ENCODE results near the gene PRKCH. TPM values are rescaled to one million over a fixed set of nuclear protein-coding genes. Genes with fewer than 3 reads are reported as not detected.

Gene PRKCH
- total RNA-seq, 2 donors from 2014 or later: 7.2 to 8.6 TPM

- H3K36me3 ChIP-seq (ENCODE audit: control insufficient read depth, insufficient read depth, low read length): no peaks in the 10 kb centered on the region
- H3K9me3 ChIP-seq (ENCODE audit: control insufficient read depth, low read length): no peaks in the 10 kb centered on the region
- no peaks in the 10 kb centered on the region for H3K9me3 Mint-ChIP-seq
- H3K4me3 ChIP-seq (ENCODE audit: low read length): no peak overlapping the region
- H3K27me3 Mint-ChIP-seq (ENCODE audit: insufficient read depth): no peaks in the 10 kb centered on the region
- no peak overlapping the region for H3K27ac ChIP-seq (ENCODE audit: low read depth, low read length)
- no peak for TF ChIP-seq CTCF (conservative IDR thresholded peaks at IDR 0.05)
- H3K4me1 ChIP-seq (ENCODE audit: control insufficient read depth, insufficient read depth, low read length): peaks cover 2% of the 10 kb centered on the region
- H3K4me1 Mint-ChIP-seq: peaks cover 9% of the 10 kb centered on the region
- H3K4me3 Mint-ChIP-seq: no peak overlapping the region
- H3K27me3 ChIP-seq (ENCODE audit: control insufficient read depth, insufficient read depth, low read length, poor library complexity, severe bottlenecking): no peaks in the 10 kb centered on the region
- no peak for DNase-seq
- no peak overlapping the region for H3K9ac ChIP-seq (ENCODE audit: extremely low read depth, low read length, poor library complexity, severe bottlenecking)
- H3K36me3 Mint-ChIP-seq (ENCODE audit: low read depth): no peaks in the 10 kb centered on the region
- WGBS, 2 experiments (ENCODE audit: insufficient coverage in 1 of 2, insufficient read length in 1 of 2): 92 to 93% methylated on average over 6 to 9 of the region's 9 CpGs
- H3K27ac Mint-ChIP-seq: no peak overlapping the region
Observed at GRCh38 chr14:61484031-61484430, 162.7 kb downstream of the PRKCH start.

GRCh38 chr14:61484826-61485584 lies 163.6 kb downstream of the PRKCH start:
- H3K4me3 Mint-ChIP-seq: no peak overlapping the region
- H3K27ac Mint-ChIP-seq: no peak overlapping the region
- 91 to 95% methylated on average over 4 to 8 of the region's 8 CpGs for WGBS, 2 experiments (ENCODE audit: insufficient coverage in 1 of 2, insufficient read length in 1 of 2)
- H3K27me3 ChIP-seq (ENCODE audit: control insufficient read depth, insufficient read depth, low read length, poor library complexity, severe bottlenecking): no peaks in the 10 kb centered on the region
- no peaks in the 10 kb centered on the region for H3K36me3 ChIP-seq (ENCODE audit: control insufficient read depth, insufficient read depth, low read length)
- no peak for DNase-seq
- H3K36me3 Mint-ChIP-seq (ENCODE audit: low read depth): no peaks in the 10 kb centered on the region
- no peak overlapping the region for H3K4me3 ChIP-seq (ENCODE audit: low read length)
- no peak overlapping the region for H3K9ac ChIP-seq (ENCODE audit: extremely low read depth, low read length, poor library complexity, severe bottlenecking)
- H3K27me3 Mint-ChIP-seq (ENCODE audit: insufficient read depth): no peaks in the 10 kb centered on the region
- H3K27ac ChIP-seq (ENCODE audit: low read depth, low read length): no peak overlapping the region
- H3K4me1 Mint-ChIP-seq: peaks cover 17% of the 10 kb centered on the region
- no peaks in the 10 kb centered on the region for H3K9me3 ChIP-seq (ENCODE audit: control insufficient read depth, low read length)
- no peaks in the 10 kb centered on the region for H3K9me3 Mint-ChIP-seq
- peaks cover 2% of the 10 kb centered on the region for H3K4me1 ChIP-seq (ENCODE audit: control insufficient read depth, insufficient read depth, low read length)
- TF ChIP-seq CTCF (conservative IDR thresholded peaks at IDR 0.05): no peak

- no peak overlapping the region for H3K4me3 ChIP-seq (ENCODE audit: low read length)
- no peaks in the 10 kb centered on the region for H3K9me3 ChIP-seq (ENCODE audit: control insufficient read depth, low read length)
- H3K4me1 Mint-ChIP-seq: peaks cover 17% of the 10 kb centered on the region
- H3K27ac ChIP-seq (ENCODE audit: low read depth, low read length): no peak overlapping the region
- peaks cover 2% of the 10 kb centered on the region for H3K4me1 ChIP-seq (ENCODE audit: control insufficient read depth, insufficient read depth, low read length)
- no peak overlapping the region for H3K27ac Mint-ChIP-seq
- H3K27me3 ChIP-seq (ENCODE audit: control insufficient read depth, insufficient read depth, low read length, poor library complexity, severe bottlenecking): no peaks in the 10 kb centered on the region
- no peaks in the 10 kb centered on the region for H3K36me3 Mint-ChIP-seq (ENCODE audit: low read depth)
- no peak for DNase-seq
- H3K9me3 Mint-ChIP-seq: no peaks in the 10 kb centered on the region
- H3K9ac ChIP-seq (ENCODE audit: extremely low read depth, low read length, poor library complexity, severe bottlenecking): no peak overlapping the region
- no peak for TF ChIP-seq CTCF (conservative IDR thresholded peaks at IDR 0.05)
- H3K27me3 Mint-ChIP-seq (ENCODE audit: insufficient read depth): no peaks in the 10 kb centered on the region
- no peaks in the 10 kb centered on the region for H3K36me3 ChIP-seq (ENCODE audit: control insufficient read depth, insufficient read depth, low read length)
- no peak overlapping the region for H3K4me3 Mint-ChIP-seq
- WGBS, 2 experiments (ENCODE audit: insufficient coverage in 1 of 2, insufficient read length in 1 of 2): 97 to 100% methylated on average over 4 of the region's 4 CpGs
Observed at GRCh38 chr14:61485661-61486060, 164.3 kb downstream of the PRKCH start.

Data from endodermal cell (in vitro differentiated cells).